ENCODE measurements around the gene KCNH5.

DNA sequence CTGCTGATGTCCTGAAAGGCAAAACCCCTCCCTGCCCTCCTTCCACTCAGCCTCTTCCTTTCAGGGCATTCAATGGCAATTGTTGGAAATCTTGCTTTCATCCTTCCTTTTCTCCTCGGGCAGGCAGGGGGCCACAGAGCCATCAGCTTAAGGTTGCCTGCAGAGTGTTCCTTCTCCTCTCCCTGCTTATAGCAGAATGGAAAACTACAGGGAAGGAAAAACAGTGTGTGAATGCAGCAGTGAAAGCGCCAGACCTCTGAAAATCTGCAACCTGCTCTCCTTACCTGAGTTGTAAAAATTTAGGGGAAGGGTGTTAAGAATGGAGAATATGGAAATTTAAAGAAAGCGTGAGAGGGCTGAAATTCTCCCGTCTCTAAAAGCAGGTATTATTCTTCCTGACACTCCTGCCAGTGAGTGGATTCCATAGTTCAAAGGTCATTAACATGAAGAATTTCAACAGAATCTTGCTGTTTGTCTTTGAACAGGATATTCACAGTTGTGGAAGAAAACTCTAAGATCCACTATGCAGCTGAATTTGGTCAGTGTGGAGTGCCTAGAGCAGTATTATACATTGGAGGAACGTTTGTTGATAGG lies 348.8 kb downstream of the KCNH5 start:
- TF ChIP-seq EP300 (IDR thresholded peaks at IDR 0.05) (no peak), POLR2A (IDR thresholded peaks at IDR 0.05) (no peak), POLR2AphosphoS5 (IDR thresholded peaks at IDR 0.05) (no peak)

All from upper lobe of left lung (tissue), 4 donors.